Spinal cord (tissue), 10 donors: Measurements from ENCODE around the gene PITPNM3. TPM values are rescaled to one million over a fixed set of nuclear protein-coding genes. Genes with fewer than 3 reads are reported as not detected.

Experiments used
- DNase-seq, 6 donors: peaks; one replicate each; pipeline versions ENCODE4 v3.0.0 to v3.0.0-alpha.2; 2013 to 2015; ENCODE audit warnings: low spot score in 6 of 6, low read depth in 4 of 6
- H3K27ac ChIP-seq: one replicate; pipeline ENCODE4 v1.5.1; 2013; ENCODE audit warnings: low read depth, low read length, control low read depth
- H3K27me3 ChIP-seq: one replicate; pipeline ENCODE4 v1.6.1; 2013; ENCODE audit warnings: low read length; ENCODE audit not compliant: control insufficient read depth, insufficient read depth
- H3K36me3 ChIP-seq: one replicate; pipeline ENCODE4 v1.6.1; 2013; ENCODE audit warnings: low read length; ENCODE audit not compliant: control insufficient read depth, insufficient read depth
- H3K4me1 ChIP-seq: one replicate; pipeline ENCODE4 v1.6.1; 2013; ENCODE audit warnings: low read length; ENCODE audit not compliant: control insufficient read depth, insufficient read depth
- H3K4me3 ChIP-seq: one replicate; pipeline ENCODE4 v1.5.1; 2013; ENCODE audit warnings: low read depth, low read length, control low read depth
- H3K9me3 ChIP-seq: one replicate; pipeline ENCODE4 v1.6.1; 2013; ENCODE audit warnings: low read length; ENCODE audit not compliant: control insufficient read depth, insufficient read depth
- WGBS: methylation state at CpG from one replicate; pipeline ENCODE4 v1.1.5; 2013; ENCODE audit warnings: missing lambda C conversion rate; ENCODE audit not compliant: insufficient coverage; 5-methylcytosine and 5-hydroxymethylcytosine counted together
- polyA plus RNA-seq, 2 donors: library from polyadenylated mRNA; unstranded; fragments of 120-200 nt; gene quantifications; one replicate each; pipeline ENCODE4 v1.2.1, GENCODE V29; 2013; ENCODE audit not compliant: insufficient read length in 2 of 2
- total RNA-seq, 2 donors: library from RNA; depleted of rRNA in 1 of 2; stranded (reverse); fragments of 120-200 nt in 1 of 2; fragments of >200 nt in 1 of 2; gene quantifications; one replicate each; pipeline versions ENCODE4 v1.2.3 to v1.2.4, GENCODE V29; 2013 to 2014
- donor health status: healthy.

Gene PITPNM3
- total and polyA plus RNA-seq, 4 donors: 7.3 to 21.6 (median 16.8) TPM

DNA sequence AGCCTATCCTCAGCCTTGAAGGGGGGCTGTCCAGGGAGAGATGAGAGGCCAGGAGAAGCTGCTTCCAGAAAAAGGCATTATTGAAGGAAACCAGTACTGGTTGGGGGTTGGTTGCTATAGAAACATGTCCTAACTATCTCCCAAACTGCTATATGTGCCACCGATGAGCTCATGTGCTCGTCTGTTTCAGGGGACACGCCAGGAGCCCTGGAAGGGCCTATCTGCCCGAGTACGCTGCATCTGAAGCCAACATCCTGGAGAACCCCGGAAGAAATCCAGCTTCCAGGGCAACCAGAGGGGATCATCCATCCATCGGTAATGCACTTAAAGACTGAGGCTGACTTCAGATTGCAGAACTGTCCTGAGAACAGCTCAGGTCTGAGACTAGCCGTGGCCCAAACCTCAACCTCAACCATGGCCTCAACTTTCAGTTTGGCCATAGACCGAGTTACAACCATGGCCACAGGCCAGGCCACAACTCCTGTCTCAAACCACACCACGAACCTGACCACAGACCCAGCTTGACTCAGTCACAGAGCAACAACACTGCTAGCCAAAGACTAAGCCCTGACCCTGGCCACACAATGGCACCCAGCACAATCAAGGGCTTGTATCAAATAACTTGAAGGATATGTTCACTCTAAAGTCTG, 10.2 kb downstream of the PITPNM3 start:
- H3K4me1 ChIP-seq: peaks cover 28% of the 10 kb centered on the region
- no peaks in the 10 kb centered on the region for H3K27me3 ChIP-seq
- no peak overlapping the region for H3K27ac ChIP-seq
- peaks cover 23% of the 10 kb centered on the region for H3K36me3 ChIP-seq
- no peaks in the 10 kb centered on the region for H3K9me3 ChIP-seq
- DNase-seq: peak in 1 of 6 donors; percentile 35
- 81% methylated on average over 10 of the region's 10 CpGs for WGBS
- no peak overlapping the region for H3K4me3 ChIP-seq

GRCh38 chr17:6545291-6545690, 11.1 kb downstream of the PITPNM3 start:
- H3K36me3 ChIP-seq: peaks cover 23% of the 10 kb centered on the region
- no peak overlapping the region for H3K27ac ChIP-seq
- H3K27me3 ChIP-seq: no peaks in the 10 kb centered on the region
- H3K9me3 ChIP-seq: no peaks in the 10 kb centered on the region
- peaks cover 28% of the 10 kb centered on the region for H3K4me1 ChIP-seq
- 73% methylated on average over 8 of the region's 8 CpGs for WGBS
- H3K4me3 ChIP-seq: no peak overlapping the region
- DNase-seq: no peak

- Histone ChIP-seq H3K36me3 (peaks cover 20% of the 10 kb centered on the region), H3K27me3 (no peaks in the 10 kb centered on the region), H3K4me1 (peaks cover 21% of the 10 kb centered on the region), H3K9me3 (peaks cover under 1% of the 10 kb centered on the region), H3K4me3 (no peak overlapping the region), H3K27ac (no peak overlapping the region)
- DNase-seq: no peak
- 86% methylated on average over 5 of the region's 5 CpGs for WGBS
These were observed 12.4 kb downstream of the PITPNM3 start for GRCh38 chr17:6544011-6544370.

- Histone ChIP-seq H3K9me3 (peaks cover 2% of the 10 kb centered on the region), H3K4me3 (no peak overlapping the region), H3K27me3 (no peaks in the 10 kb centered on the region), H3K36me3 (peaks cover 22% of the 10 kb centered on the region), H3K27ac (no peak overlapping the region), H3K4me1 (peaks cover 21% of the 10 kb centered on the region)
- WGBS: 88% methylated on average over 12 of the region's 16 CpGs
- DNase-seq: no peak
These were observed 13.0 kb downstream of the PITPNM3 start for GRCh38 chr17:6543079-6544010.

- Histone ChIP-seq H3K27me3 (no peaks in the 10 kb centered on the region), H3K4me1 (peaks cover 16% of the 10 kb centered on the region), H3K27ac (no peak overlapping the region), H3K9me3 (peaks cover 2% of the 10 kb centered on the region), H3K36me3 (peaks cover 26% of the 10 kb centered on the region), H3K4me3 (no peak overlapping the region)
- no peak for DNase-seq
- WGBS: 100% methylated on average over 3 of the region's 4 CpGs
These were observed 13.8 kb downstream of the PITPNM3 start for GRCh38 chr17:6542577-6542976.

- Histone ChIP-seq H3K4me3 (no peak overlapping the region), H3K36me3 (peaks cover 28% of the 10 kb centered on the region), H3K9me3 (peaks cover 2% of the 10 kb centered on the region), H3K27ac (no peak overlapping the region), H3K4me1 (peaks cover 16% of the 10 kb centered on the region), H3K27me3 (no peaks in the 10 kb centered on the region)
- DNase-seq: no peak
- 100% methylated on average over 3 of the region's 4 CpGs for WGBS
These were observed 14.5 kb downstream of the PITPNM3 start for GRCh38 chr17:6541886-6542285.

DNA sequence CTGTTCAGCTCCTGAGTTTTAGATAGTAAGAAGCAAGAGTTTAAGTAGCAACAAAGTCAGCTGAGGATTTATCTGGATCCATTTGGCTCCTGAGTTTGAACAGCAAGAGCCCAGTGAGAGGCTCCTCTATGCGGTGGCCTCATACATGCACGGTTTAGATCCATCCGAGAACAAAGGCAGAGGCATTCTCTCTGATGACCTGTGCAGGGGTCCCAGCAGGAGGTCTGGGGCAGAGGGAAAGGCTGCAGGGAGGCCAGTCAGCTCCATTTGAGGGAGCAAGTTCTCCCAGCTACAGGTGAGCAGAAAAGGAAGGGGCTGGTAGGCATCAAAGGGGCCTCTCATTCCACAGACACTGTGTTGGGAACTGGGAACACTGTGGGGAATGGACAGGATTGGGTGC, 16.5 kb downstream of the PITPNM3 start:
- H3K4me1 ChIP-seq: no peaks in the 10 kb centered on the region
- DNase-seq: no peak
- no peaks in the 10 kb centered on the region for H3K27me3 ChIP-seq
- peaks cover 35% of the 10 kb centered on the region for H3K36me3 ChIP-seq
- H3K9me3 ChIP-seq: peaks cover 2% of the 10 kb centered on the region
- H3K4me3 ChIP-seq: no peak overlapping the region
- WGBS: 36% methylated on average over 3 of the region's 3 CpGs
- H3K27ac ChIP-seq: no peak overlapping the region

DNA sequence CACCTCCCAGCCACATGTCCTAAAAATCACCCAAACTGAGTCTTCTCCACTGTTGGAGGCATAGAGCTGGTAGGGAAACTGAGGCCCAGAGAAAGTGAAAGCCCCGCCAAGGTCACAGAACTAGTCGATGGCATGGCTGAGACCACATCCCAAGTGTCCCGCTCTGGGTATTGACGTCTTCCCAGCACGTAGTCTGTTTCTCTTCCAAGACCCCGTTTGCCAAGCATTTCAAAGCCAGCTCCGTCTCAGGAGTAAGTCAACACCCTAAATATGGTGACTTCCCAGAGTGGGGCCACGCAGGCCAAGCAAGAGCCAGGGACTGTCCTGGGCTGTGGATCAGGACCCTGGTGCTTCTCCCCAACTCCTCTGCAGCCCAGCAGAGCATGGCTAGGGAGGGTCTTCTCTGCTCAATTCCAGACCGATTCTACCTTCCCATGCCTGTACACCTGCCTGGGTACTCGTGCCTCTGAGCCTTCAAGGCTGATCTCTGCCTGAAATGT, 19.7 kb downstream of the PITPNM3 start:
- Histone ChIP-seq H3K27me3 (no peaks in the 10 kb centered on the region), H3K4me3 (no peak overlapping the region), H3K27ac (no peak overlapping the region), H3K4me1 (no peaks in the 10 kb centered on the region), H3K9me3 (peaks cover 2% of the 10 kb centered on the region), H3K36me3 (peaks cover 27% of the 10 kb centered on the region)
- WGBS: 91% methylated on average over 10 of the region's 10 CpGs
- DNase-seq: no peak

- Histone ChIP-seq H3K36me3 (peaks cover 30% of the 10 kb centered on the region), H3K4me1 (no peaks in the 10 kb centered on the region), H3K27ac (no peak overlapping the region), H3K27me3 (no peaks in the 10 kb centered on the region), H3K9me3 (peaks cover 2% of the 10 kb centered on the region), H3K4me3 (no peak overlapping the region)
- WGBS: 88% methylated on average over 10 of the region's 10 CpGs
- no peak for DNase-seq
These were observed 20.3 kb downstream of the PITPNM3 start for GRCh38 chr17:6536053-6536452.
